Activated T-helper 1 cell treated with anti-CD3 and anti-CD28 coated beads, Interleukin-12 subunit alpha, Interleukin-12 subunit beta, Interleukin-2, Interleukin-4 antibody, amounts not matched to agents 30 ng/mL and 10 ng/mL and 1 ng/mL, durations not matched to agents 14 hours and 24 hours and 36 hours (primary cell): ENCODE measurements around the gene SPATA13. TPM values are rescaled to one million over a fixed set of nuclear protein-coding genes. Genes with fewer than 3 reads are reported as not detected.
"Not testable (repeated sequence)": the region's sequence is repeated elsewhere in the genome, so short reads cannot be mapped to it uniquely, and the experiment has no call there.

Source experiments
- DNase-seq: peaks from one replicate; pipeline ENCODE4 v3.0.0; 2021; ENCODE audit warnings: low spot score
- H3K27ac Mint-ChIP-seq: one replicate; pipeline ENCODE4 v1.8.0; 2021; ENCODE audit warnings: mild to moderate bottlenecking, mixed read lengths
- H3K27me3 Mint-ChIP-seq: one replicate; pipeline ENCODE4 v1.8.0; 2022; ENCODE audit warnings: mild to moderate bottlenecking, moderate library complexity, mixed read lengths; ENCODE audit not compliant: insufficient read depth
- H3K36me3 Mint-ChIP-seq: one replicate; pipeline ENCODE4 v1.8.0; 2021; ENCODE audit warnings: low read depth, mixed read lengths
- H3K4me1 Mint-ChIP-seq: one replicate; pipeline ENCODE4 v1.8.0; 2021; ENCODE audit warnings: low read depth, mixed read lengths
- H3K4me3 Mint-ChIP-seq: one replicate; pipeline ENCODE4 v1.8.0; 2021; ENCODE audit warnings: mild to moderate bottlenecking, moderate library complexity, mixed read lengths
- H3K9me3 Mint-ChIP-seq: one replicate; pipeline ENCODE4 v1.8.0; 2021; ENCODE audit warnings: mixed read lengths
- intact Hi-C: fragments of 100-400 bp; cut with micrococcal nuclease; formaldehyde crosslinking; loops from one replicate; pipeline ENCODE4 v1.15.1; 2024
- total RNA-seq: library from RNA; stranded (reverse); gene quantifications from 2 replicates; pipeline ENCODE4 v1.2.3, GENCODE V29; 2022

The SPATA13 gene
- total RNA-seq, 1 donor from 2014 or later = 56.2 TPM

DNA sequence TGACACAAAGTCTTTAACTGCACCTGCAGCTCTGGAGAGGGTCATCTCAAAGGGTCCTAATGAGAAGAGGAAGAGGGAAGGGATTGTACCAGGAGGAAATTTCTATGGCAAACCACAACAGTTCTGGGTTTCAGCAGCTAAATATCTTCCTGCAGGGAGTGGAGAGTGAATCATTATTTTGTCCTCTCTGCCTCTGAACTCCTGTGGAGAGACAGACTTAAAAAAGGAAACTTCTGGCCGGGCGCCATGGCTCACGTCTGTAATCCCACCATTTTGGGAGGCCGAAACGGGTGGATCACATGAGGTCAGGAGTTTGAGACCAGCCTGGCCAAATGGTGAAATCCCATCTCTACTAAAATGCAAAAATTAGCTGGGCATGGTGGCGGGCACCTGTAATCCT lies 132.0 kb downstream of the SPATA13 start:
- Mint-ChIP-seq H3K27ac (no peak overlapping the region), H3K27me3 (no peaks in the 10 kb centered on the region), H3K4me1 (no peaks in the 10 kb centered on the region), H3K9me3 (no peaks in the 10 kb centered on the region), H3K36me3 (peaks cover 69% of the 10 kb centered on the region), H3K4me3 (no peak overlapping the region)
- no peak for DNase-seq
- intact Hi-C loops = no loop called here

GRCh38 chr13:24293746-24294145 lies 133.2 kb downstream of the SPATA13 start:
- no peak overlapping the region for H3K4me3 Mint-ChIP-seq
- H3K9me3 Mint-ChIP-seq = no peaks in the 10 kb centered on the region
- no peaks in the 10 kb centered on the region for H3K27me3 Mint-ChIP-seq
- H3K27ac Mint-ChIP-seq = no peak overlapping the region
- no peak for DNase-seq
- intact Hi-C loops = no loop called here
- peaks cover 71% of the 10 kb centered on the region for H3K36me3 Mint-ChIP-seq
- no peaks in the 10 kb centered on the region for H3K4me1 Mint-ChIP-seq

- no peak for DNase-seq
- no peaks in the 10 kb centered on the region for H3K9me3 Mint-ChIP-seq
- peaks cover 76% of the 10 kb centered on the region for H3K36me3 Mint-ChIP-seq
- no peak overlapping the region for H3K4me3 Mint-ChIP-seq
- H3K4me1 Mint-ChIP-seq = no peaks in the 10 kb centered on the region
- H3K27me3 Mint-ChIP-seq = no peaks in the 10 kb centered on the region
- intact Hi-C loops = no loop called here
- H3K27ac Mint-ChIP-seq = no peak overlapping the region
Observed at GRCh38 chr13:24299488-24300114, 139.1 kb downstream of the SPATA13 start.

DNA sequence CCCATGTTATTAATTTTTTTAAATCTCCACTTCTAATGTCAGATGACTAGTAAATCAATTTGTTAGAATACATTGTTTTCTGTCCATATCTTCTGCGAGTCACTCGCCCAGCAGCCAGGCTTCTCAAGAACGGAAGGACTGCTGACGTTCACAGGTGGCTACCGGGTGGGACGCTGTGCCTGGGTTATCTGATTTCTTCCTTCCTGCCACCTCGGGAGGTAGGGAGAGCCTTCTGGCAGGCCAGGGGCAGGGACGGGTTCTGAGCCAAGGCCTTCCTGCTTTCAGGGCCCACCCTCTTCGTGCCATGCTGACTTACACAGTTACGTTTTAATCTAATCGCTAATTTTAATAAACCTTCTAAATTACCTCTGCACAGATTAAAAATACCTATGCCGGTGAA lies 140.9 kb downstream of the SPATA13 start:
- Mint-ChIP-seq H3K36me3 (peaks cover 76% of the 10 kb centered on the region), H3K9me3 (no peaks in the 10 kb centered on the region), H3K4me3 (no peak overlapping the region), H3K27ac (no peak overlapping the region), H3K4me1 (no peaks in the 10 kb centered on the region), H3K27me3 (no peaks in the 10 kb centered on the region)
- no peak for DNase-seq
- intact Hi-C loops = no loop called here

- H3K27ac Mint-ChIP-seq = no peak overlapping the region
- no peak for DNase-seq
- H3K36me3 Mint-ChIP-seq = peaks cover 74% of the 10 kb centered on the region
- intact Hi-C loops = no loop called here
- H3K27me3 Mint-ChIP-seq = no peaks in the 10 kb centered on the region
- no peaks in the 10 kb centered on the region for H3K4me1 Mint-ChIP-seq
- H3K4me3 Mint-ChIP-seq = no peak overlapping the region
- H3K9me3 Mint-ChIP-seq = no peaks in the 10 kb centered on the region
Observed at GRCh38 chr13:24301911-24302310, 141.4 kb downstream of the SPATA13 start.

DNA sequence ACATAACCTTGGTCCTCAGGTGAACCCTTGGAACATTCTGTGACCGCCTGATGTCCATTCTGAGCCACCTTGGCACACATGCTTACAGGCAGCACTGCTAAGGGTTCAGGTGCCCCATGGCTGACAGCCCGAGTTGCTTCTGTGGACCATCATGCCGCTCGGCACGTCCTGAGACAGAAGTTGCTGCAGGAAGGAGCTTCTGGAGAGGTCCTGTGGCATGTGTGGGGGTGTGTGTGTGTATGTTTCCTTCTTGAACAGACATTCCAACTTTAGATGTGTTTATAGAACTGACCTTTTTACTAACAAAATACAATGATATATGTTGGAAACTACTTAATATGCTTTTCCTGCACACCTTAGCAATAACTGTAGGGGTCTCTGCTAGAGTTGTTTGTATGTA lies 144.1 kb downstream of the SPATA13 start:
- DNase-seq = no peak
- H3K9me3 Mint-ChIP-seq = no peaks in the 10 kb centered on the region
- no peaks in the 10 kb centered on the region for H3K4me1 Mint-ChIP-seq
- H3K27me3 Mint-ChIP-seq = no peaks in the 10 kb centered on the region
- intact Hi-C loops = no loop called here
- H3K27ac Mint-ChIP-seq = no peak overlapping the region
- H3K4me3 Mint-ChIP-seq = no peak overlapping the region
- peaks cover 49% of the 10 kb centered on the region for H3K36me3 Mint-ChIP-seq

GRCh38 chr13:24306632-24307031 lies 146.1 kb downstream of the SPATA13 start:
- Mint-ChIP-seq H3K27ac (no peak overlapping the region), H3K36me3 (peaks cover 33% of the 10 kb centered on the region), H3K9me3 (no peaks in the 10 kb centered on the region), H3K4me1 (no peaks in the 10 kb centered on the region), H3K4me3 (no peak overlapping the region), H3K27me3 (no peaks in the 10 kb centered on the region)
- intact Hi-C loops = no loop called here
- no peak for DNase-seq

GRCh38 chr13:24307211-24308067 lies 146.9 kb downstream of the SPATA13 start:
- Mint-ChIP-seq H3K27me3 (no peaks in the 10 kb centered on the region), H3K4me3 (no peak overlapping the region), H3K36me3 (peaks cover 28% of the 10 kb centered on the region), H3K27ac (no peak overlapping the region), H3K9me3 (no peaks in the 10 kb centered on the region), H3K4me1 (no peaks in the 10 kb centered on the region)
- DNase-seq = no peak
- intact Hi-C loops = no loop called here

GRCh38 chr13:24308068-24308445 lies 147.5 kb downstream of the SPATA13 start:
- no peak overlapping the region for H3K27ac Mint-ChIP-seq
- no peak overlapping the region for H3K4me3 Mint-ChIP-seq
- H3K36me3 Mint-ChIP-seq = peaks cover 23% of the 10 kb centered on the region
- H3K27me3 Mint-ChIP-seq = no peaks in the 10 kb centered on the region
- DNase-seq = no peak
- intact Hi-C loops = no loop called here
- no peaks in the 10 kb centered on the region for H3K9me3 Mint-ChIP-seq
- H3K4me1 Mint-ChIP-seq = no peaks in the 10 kb centered on the region

- Mint-ChIP-seq H3K4me1 (no peaks in the 10 kb centered on the region), H3K4me3 (no peak overlapping the region), H3K27me3 (peaks cover 2% of the 10 kb centered on the region), H3K27ac (no peak overlapping the region), H3K9me3 (no peaks in the 10 kb centered on the region), H3K36me3 (peaks cover 18% of the 10 kb centered on the region)
- intact Hi-C loops = no loop called here
- DNase-seq = no peak
Observed at GRCh38 chr13:24308488-24309020, 148.0 kb downstream of the SPATA13 start.

GRCh38 chr13:24309300-24309699 lies 148.8 kb downstream of the SPATA13 start, which contains the start of gene C1QTNF9:
Gene C1QTNF9, plus strand, starts transcription at chr13:24309580. Its CDS starts 6,424 bp downstream, at chr13:24316004.
- peaks cover 15% of the 10 kb centered on the region for H3K36me3 Mint-ChIP-seq
- intact Hi-C loops, DNase-seq, H3K27ac Mint-ChIP-seq, H3K4me1 Mint-ChIP-seq, H3K9me3 Mint-ChIP-seq, H3K27me3 Mint-ChIP-seq, H3K4me3 Mint-ChIP-seq: not testable (repeated sequence)

DNA sequence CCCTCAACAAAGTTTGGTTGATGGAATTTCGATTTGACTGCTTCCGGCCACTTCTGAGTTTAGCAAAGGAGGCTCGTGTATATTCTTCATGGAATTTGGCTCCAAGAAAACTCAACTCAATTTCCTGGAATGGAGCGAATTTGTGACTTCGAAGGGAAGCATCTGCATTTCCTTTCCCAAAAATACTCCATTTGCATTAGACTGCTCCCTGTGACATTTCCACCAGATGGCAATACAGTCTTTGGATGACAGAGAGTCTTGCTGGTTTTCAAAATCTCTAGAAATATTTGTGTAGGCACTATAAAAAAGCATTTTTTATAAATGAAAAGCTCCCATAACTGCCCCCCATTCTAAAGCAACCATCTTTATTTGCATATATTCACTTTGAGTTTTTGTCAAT lies 152.9 kb downstream of the SPATA13 start:
- no peaks in the 10 kb centered on the region for H3K9me3 Mint-ChIP-seq
- H3K4me1 Mint-ChIP-seq = no peaks in the 10 kb centered on the region
- DNase-seq = no peak
- H3K27me3 Mint-ChIP-seq = peaks cover 2% of the 10 kb centered on the region
- intact Hi-C loops = no loop called here
- H3K27ac Mint-ChIP-seq = no peak overlapping the region
- H3K36me3 Mint-ChIP-seq = no peaks in the 10 kb centered on the region
- no peak overlapping the region for H3K4me3 Mint-ChIP-seq

- intact Hi-C loops, H3K36me3 Mint-ChIP-seq, H3K4me3 Mint-ChIP-seq: not testable (repeated sequence)
Observed at GRCh38 chr13:24317835-24318234, 157.3 kb downstream of the SPATA13 start.

More at GRCh38 chr13:24317835-24318234, 157.3 kb downstream of the SPATA13 start:
- not testable (repeated sequence) for H3K27me3 Mint-ChIP-seq, H3K9me3 Mint-ChIP-seq, H3K27ac Mint-ChIP-seq, H3K4me1 Mint-ChIP-seq, DNase-seq
